HepG2 (cell line): Measurements from ENCODE around the gene RTF1. TPM values are rescaled to one million over a fixed set of nuclear protein-coding genes. Genes with fewer than 3 reads are reported as not detected.

Experiments used
- ATF1 ChIP-seq: IDR thresholded peaks from 2 replicates; pipeline ENCODE4 v1.6.1; 2016; ENCODE audit warnings: mild to moderate bottlenecking, control low read depth
- EHMT2 ChIP-seq: fragments of 200-600 bp; sonication (generic); IDR thresholded peaks from 2 replicates; pipeline ENCODE4 v1.7.0; 2017; ENCODE audit warnings: antibody characterized with exemption, low read depth, low read length, borderline replicate concordance
- HES4 ChIP-seq: sonication (generic); formaldehyde crosslinking; IDR thresholded peaks from 2 replicates; pipeline ENCODE4 v1.9.0; 2021; ENCODE audit warnings: mild to moderate bottlenecking, missing genetic modification reagents, borderline replicate concordance
- ISL2 ChIP-seq: sonication (generic); formaldehyde crosslinking; IDR thresholded peaks from 2 replicates; pipeline ENCODE4 v1.5.0; 2020; ENCODE audit warnings: missing genetic modification reagents
- JUND ChIP-seq: sonication (generic); formaldehyde crosslinking; IDR thresholded peaks from 2 replicates; pipeline ENCODE4 v1.8.0; 2022; ENCODE audit warnings: mild to moderate bottlenecking, missing genetic modification reagents
- KAT2B ChIP-seq: fragments of 150-350 bp; IDR thresholded peaks from 2 replicates; pipeline ENCODE4 v1.6.1; 2014; ENCODE audit warnings: low read depth, low read length, borderline replicate concordance
- MXD4 ChIP-seq: IDR thresholded peaks from 2 replicates; pipeline ENCODE4 v1.6.1; 2016; ENCODE audit warnings: mild to moderate bottlenecking, missing biosample characterization, missing genetic modification reagents
- NONO ChIP-seq, 2 experiments: fragments of 450-650 bp in 1 of 2; sonication (generic) in 1 of 2; formaldehyde crosslinking in 1 of 2; IDR thresholded peaks in 1 of 2; conservative IDR thresholded peaks in 1 of 2; 2 replicates each; pipeline versions ENCODE4 v1.6.1 to v1.8.0; 2017 to 2022; ENCODE audit warnings: mild to moderate bottlenecking in 1 of 2, missing genetic modification reagents in 1 of 2, moderate library complexity in 1 of 2
- NR1H2 ChIP-seq: sonication (generic); formaldehyde crosslinking; IDR thresholded peaks from 2 replicates; pipeline ENCODE4 v1.8.1; 2022; ENCODE audit warnings: low read depth, missing genetic modification reagents, borderline replicate concordance
- RAD51 ChIP-seq: fragments of 450-650 bp; IDR thresholded peaks from 2 replicates; pipeline ENCODE4 v1.6.1; 2016; ENCODE audit warnings: borderline replicate concordance
- SRSF1 ChIP-seq: fragments of 200-400 bp; formaldehyde crosslinking; optimal IDR thresholded peaks from 2 replicates; pipeline ENCODE3; 2017; ENCODE audit warnings: mild to moderate bottlenecking, low read depth, low read length, moderate library complexity
- ZBTB38 ChIP-seq: sonication (generic); formaldehyde crosslinking; IDR thresholded peaks from 2 replicates; pipeline ENCODE4 v1.5.1; 2020; ENCODE audit warnings: mild to moderate bottlenecking, missing genetic modification reagents
- ZFP82 ChIP-seq: sonication (generic); formaldehyde crosslinking; IDR thresholded peaks from 2 replicates; pipeline ENCODE4 v1.5.1; 2020; ENCODE audit warnings: mild to moderate bottlenecking, missing genetic modification reagents, borderline replicate concordance
- ZNF264 ChIP-seq: sonication (generic); formaldehyde crosslinking; IDR thresholded peaks from 2 replicates; pipeline ENCODE4 v1.4.0; 2020; ENCODE audit warnings: missing genetic modification reagents
- ZNF296 ChIP-seq: sonication (generic); formaldehyde crosslinking; conservative IDR thresholded peaks from 2 replicates; pipeline ENCODE4 v1.5.0; 2020; ENCODE audit warnings: mild to moderate bottlenecking, missing genetic modification reagents
- ZNF367 ChIP-seq: sonication (generic); formaldehyde crosslinking; IDR thresholded peaks from 2 replicates; pipeline ENCODE4 v1.4.0; 2020; ENCODE audit warnings: missing genetic modification reagents, borderline replicate concordance
- ZNF432 ChIP-seq: sonication (generic); formaldehyde crosslinking; IDR thresholded peaks from 2 replicates; pipeline ENCODE4 v1.5.0; 2020; ENCODE audit warnings: missing genetic modification reagents, mild to moderate bottlenecking, borderline replicate concordance
- ZNF564 ChIP-seq: sonication (generic); formaldehyde crosslinking; IDR thresholded peaks from 2 replicates; pipeline ENCODE4 v1.8.1; 2023; ENCODE audit warnings: mild to moderate bottlenecking, missing genetic modification reagents
- ZNF703 ChIP-seq: sonication (generic); formaldehyde crosslinking; IDR thresholded peaks from 2 replicates; pipeline ENCODE4 v1.5.1; 2020; ENCODE audit warnings: missing genetic modification reagents, mild to moderate bottlenecking, moderate library complexity, borderline replicate concordance
- ZNF75D ChIP-seq: sonication (generic); formaldehyde crosslinking; IDR thresholded peaks from 2 replicates; pipeline ENCODE4 v1.8.1; 2023; ENCODE audit warnings: missing genetic modification reagents, mild to moderate bottlenecking, borderline replicate concordance
- ZNF790 ChIP-seq: sonication (generic); formaldehyde crosslinking; IDR thresholded peaks from 2 replicates; pipeline ENCODE4 v1.8.0; 2022; ENCODE audit warnings: missing genetic modification reagents, mild to moderate bottlenecking, borderline replicate concordance
- ZNF850 ChIP-seq: sonication (generic); formaldehyde crosslinking; conservative IDR thresholded peaks from 2 replicates; pipeline ENCODE4 v1.9.0; 2021; ENCODE audit warnings: mild to moderate bottlenecking, missing genetic modification reagents
- polyA plus RNA-seq, 8 experiments: library from polyadenylated mRNA; depleted of rRNA in 3 of 8; stranded (reverse) in 7 of 8; unstranded in 1 of 8; fragments of >200 nt; fragmentation: Illumina TruSeq in 4 of 8; extraction: Trizol in 4 of 8; gene quantifications; 2 replicates each; pipeline versions ENCODE4 v1.2.1 to v1.2.3, GENCODE V29; 2011 to 2016; ENCODE audit warnings: low read depth in 4 of 8, missing spikeins in 1 of 8, mixed read lengths in 1 of 8; ENCODE audit not compliant: insufficient read depth in 1 of 8
- total RNA-seq, 5 experiments: library from RNA; depleted of rRNA; stranded (reverse); fragments of >200 nt; fragmentation: Illumina TruSeq; extraction: Trizol; gene quantifications; 2 replicates each; pipeline ENCODE4 v1.2.3, GENCODE V29; 2016; ENCODE audit warnings: low read depth in 1 of 5
- TF ChIP-seq, protein P1 (sequence below): sonication (generic); formaldehyde crosslinking; IDR thresholded peaks from 2 replicates; pipeline ENCODE4 v1.9.0; 2022; ENCODE audit warnings: missing genetic modification reagents, mild to moderate bottlenecking, borderline replicate concordance
- TF ChIP-seq, protein P2 (sequence below): sonication (generic); formaldehyde crosslinking; IDR thresholded peaks from 2 replicates; pipeline ENCODE4 v1.5.1; 2020; ENCODE audit warnings: mild to moderate bottlenecking, missing genetic modification reagents, moderate library complexity
- TF ChIP-seq, protein P3 (sequence below): fragments of 450-650 bp; IDR thresholded peaks from 2 replicates; pipeline ENCODE4 v1.6.1; 2016

The RTF1 gene
- total and polyA plus RNA-seq, 2 of the 13 experiments (the other 11 are each of a cell fraction or from before 2014, with no cell fraction given), result 13.9 to 17.9 TPM

DNA sequence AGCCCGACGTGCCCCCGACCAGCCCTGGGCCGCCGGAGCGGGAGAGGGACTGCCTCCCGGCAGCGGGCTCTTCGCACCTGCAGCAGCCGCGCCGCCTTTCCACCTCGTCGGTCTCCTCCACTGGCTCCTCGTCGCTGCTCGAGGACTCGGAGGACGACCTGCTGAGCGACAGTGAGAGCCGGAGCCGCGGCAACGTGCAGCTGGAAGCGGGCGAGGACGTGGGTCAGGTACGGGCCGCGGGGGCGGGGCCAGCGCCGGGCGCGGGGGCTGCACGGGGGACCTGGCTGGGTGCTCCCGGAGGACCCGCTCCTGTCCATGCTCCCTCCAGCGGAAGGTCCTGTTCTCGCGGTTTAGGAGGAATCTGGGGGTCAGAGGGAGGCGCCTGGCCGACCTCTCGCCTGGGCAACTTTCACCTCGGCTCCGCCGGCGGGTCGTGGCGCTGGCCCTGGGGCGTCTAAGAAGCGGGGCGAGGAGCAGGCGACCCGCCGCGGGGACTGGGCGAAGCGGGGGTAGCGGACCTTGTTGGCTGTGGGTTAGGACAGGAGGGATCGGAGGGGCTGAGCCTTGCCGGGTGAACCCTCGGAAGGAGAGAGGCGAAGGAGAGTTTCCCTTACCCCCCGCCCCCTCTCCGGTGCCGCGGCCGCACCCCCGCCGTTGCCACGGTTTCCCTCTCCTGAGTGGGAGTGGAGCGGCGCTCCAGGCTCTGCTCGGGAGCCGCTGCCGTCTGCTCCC, 77.5 kb downstream of the RTF1 start (continued):
- peak; percentile 75; the same call in 1 of the 2 replicates for TF ChIP-seq ZNF264
- no peak for TF ChIP-seq RAD51
- no peak for TF ChIP-seq ZNF850 (CRISPR knock-in tag)
- no peak for TF ChIP-seq KAT2B
- TF ChIP-seq ZNF790 (CRISPR knock-in tag), result no peak
- TF ChIP-seq ISL2 (CRISPR knock-in tag), result peak; percentile 49
- TF ChIP-seq, protein P1, sequence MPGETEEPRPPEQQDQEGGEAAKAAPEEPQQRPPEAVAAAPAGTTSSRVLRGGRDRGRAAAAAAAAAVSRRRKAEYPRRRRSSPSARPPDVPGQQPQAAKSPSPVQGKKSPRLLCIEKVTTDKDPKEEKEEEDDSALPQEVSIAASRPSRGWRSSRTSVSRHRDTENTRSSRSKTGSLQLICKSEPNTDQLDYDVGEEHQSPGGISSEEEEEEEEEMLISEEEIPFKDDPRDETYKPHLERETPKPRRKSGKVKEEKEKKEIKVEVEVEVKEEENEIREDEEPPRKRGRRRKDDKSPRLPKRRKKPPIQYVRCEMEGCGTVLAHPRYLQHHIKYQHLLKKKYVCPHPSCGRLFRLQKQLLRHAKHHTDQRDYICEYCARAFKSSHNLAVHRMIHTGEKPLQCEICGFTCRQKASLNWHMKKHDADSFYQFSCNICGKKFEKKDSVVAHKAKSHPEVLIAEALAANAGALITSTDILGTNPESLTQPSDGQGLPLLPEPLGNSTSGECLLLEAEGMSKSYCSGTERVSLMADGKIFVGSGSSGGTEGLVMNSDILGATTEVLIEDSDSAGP (CRISPR knock-in tag), result no peak
- no peak for TF ChIP-seq NONO (IDR thresholded peaks at IDR 0.05)
- TF ChIP-seq NONO (CRISPR knock-in tag; conservative IDR thresholded peaks at IDR 0.05), result 0 out of 2 replicates have a peak, but pooled peaks have one; percentile 38
- TF ChIP-seq, protein P2, sequence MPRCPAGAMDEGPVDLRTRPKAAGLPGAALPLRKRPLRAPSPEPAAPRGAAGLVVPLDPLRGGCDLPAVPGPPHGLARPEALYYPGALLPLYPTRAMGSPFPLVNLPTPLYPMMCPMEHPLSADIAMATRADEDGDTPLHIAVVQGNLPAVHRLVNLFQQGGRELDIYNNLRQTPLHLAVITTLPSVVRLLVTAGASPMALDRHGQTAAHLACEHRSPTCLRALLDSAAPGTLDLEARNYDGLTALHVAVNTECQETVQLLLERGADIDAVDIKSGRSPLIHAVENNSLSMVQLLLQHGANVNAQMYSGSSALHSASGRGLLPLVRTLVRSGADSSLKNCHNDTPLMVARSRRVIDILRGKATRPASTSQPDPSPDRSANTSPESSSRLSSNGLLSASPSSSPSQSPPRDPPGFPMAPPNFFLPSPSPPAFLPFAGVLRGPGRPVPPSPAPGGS, result 0 out of 2 replicates have a peak, but pooled peaks have one; percentile 51
- TF ChIP-seq ZBTB38 (CRISPR knock-in tag), result peak; percentile 21; the same call in 1 of the 2 replicates
- TF ChIP-seq SRSF1, result no peak
- no peak for TF ChIP-seq ZNF564 (CRISPR knock-in tag)
- TF ChIP-seq ZNF296 (CRISPR knock-in tag), result peak; percentile 67; the same call in 1 of the 2 replicates
- no peak for TF ChIP-seq ZFP82
- TF ChIP-seq NR1H2, result 0 out of 2 replicates have a peak, but pooled peaks have one; percentile 64
- no peak for TF ChIP-seq ZNF432 (CRISPR knock-in tag)
- peak; percentile 43; the same call in 1 of the 2 replicates for TF ChIP-seq MXD4
- TF ChIP-seq ZNF703 (CRISPR knock-in tag), result 0 out of 2 replicates have a peak, but pooled peaks have one; percentile 17
- no peak for TF ChIP-seq ATF1 (CRISPR knock-in tag)
- TF ChIP-seq HES4, result 0 out of 2 replicates have a peak, but pooled peaks have one; percentile 18
- TF ChIP-seq, protein P3, sequence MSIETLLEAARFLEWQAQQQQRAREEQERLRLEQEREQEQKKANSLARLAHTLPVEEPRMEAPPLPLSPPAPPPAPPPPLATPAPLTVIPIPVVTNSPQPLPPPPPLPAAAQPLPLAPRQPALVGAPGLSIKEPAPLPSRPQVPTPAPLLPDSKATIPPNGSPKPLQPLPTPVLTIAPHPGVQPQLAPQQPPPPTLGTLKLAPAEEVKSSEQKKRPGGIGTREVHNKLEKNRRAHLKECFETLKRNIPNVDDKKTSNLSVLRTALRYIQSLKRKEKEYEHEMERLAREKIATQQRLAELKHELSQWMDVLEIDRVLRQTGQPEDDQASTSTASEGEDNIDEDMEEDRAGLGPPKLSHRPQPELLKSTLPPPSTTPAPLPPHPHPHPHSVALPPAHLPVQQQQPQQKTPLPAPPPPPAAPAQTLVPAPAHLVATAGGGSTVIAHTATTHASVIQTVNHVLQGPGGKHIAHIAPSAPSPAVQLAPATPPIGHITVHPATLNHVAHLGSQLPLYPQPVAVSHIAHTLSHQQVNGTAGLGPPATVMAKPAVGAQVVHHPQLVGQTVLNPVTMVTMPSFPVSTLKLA, result no peak
- TF ChIP-seq JUND (CRISPR knock-in tag), result no peak
- TF ChIP-seq EHMT2, result no peak
- TF ChIP-seq ZNF367 (CRISPR knock-in tag), result no peak
- TF ChIP-seq ZNF75D (CRISPR knock-in tag), result no peak
